CD8-positive, alpha-beta memory T cell (primary cell): Measurements from ENCODE around the gene CPT1A. TPM values are rescaled to one million over a fixed set of nuclear protein-coding genes. Genes with fewer than 3 reads are reported as not detected.
A peak's percentile ranks its signal among the peaks of the same experiment; 100 is the strongest.

ENCODE experiments used
- CTCF ChIA-PET: fragments of 350-600 bp; sonication (Branson Sonifier 250); formaldehyde crosslinking; loops from one replicate; lab custom pipeline; 2021; ENCODE audit warnings: antibody characterized with exemption; lab: Charles Lee
- POLR2A ChIA-PET: fragments of 350-600 bp; sonication (Branson Sonifier 250); formaldehyde crosslinking; loops from one replicate; lab custom pipeline; 2021; ENCODE audit warnings: antibody characterized with exemption; lab: Charles Lee
- DNase-seq, 5 donors: peaks; one replicate each; pipeline versions ENCODE4 v3.0.0 to v3.0.0-alpha.2; 2020 to 2022; ENCODE audit warnings: mixed read lengths in 1 of 5
- H3K27ac ChIP-seq: one replicate; pipeline ENCODE4 v1.7.0; 2013; ENCODE audit warnings: low read depth, mild to moderate bottlenecking, low read length, moderate library complexity
- H3K27me3 ChIP-seq: 2 replicates; pipeline ENCODE4 v1.7.0; 2013; ENCODE audit warnings: low read length, mild to moderate bottlenecking; ENCODE audit not compliant: insufficient read depth, poor library complexity, severe bottlenecking
- H3K36me3 ChIP-seq: 2 replicates; pipeline ENCODE4 v1.7.0; 2013; ENCODE audit warnings: mild to moderate bottlenecking, low read length, moderate library complexity; ENCODE audit not compliant: insufficient read depth
- H3K4me1 ChIP-seq: 2 replicates; pipeline ENCODE4 v1.7.0; 2013; ENCODE audit warnings: mild to moderate bottlenecking, low read length, moderate library complexity; ENCODE audit not compliant: insufficient read depth
- H3K4me3 ChIP-seq: 2 replicates; pipeline ENCODE4 v1.7.0; 2013; ENCODE audit warnings: mild to moderate bottlenecking, low read length
- H3K9me3 ChIP-seq: 2 replicates; pipeline ENCODE4 v1.7.0; 2013; ENCODE audit warnings: mild to moderate bottlenecking, low read length
- H3K27ac Mint-ChIP-seq, 8 donors: one replicate each; pipeline ENCODE4 v1.8.0; 2020 to 2021; ENCODE audit warnings: mixed read lengths in 8 of 8, mild to moderate bottlenecking in 6 of 8, inconsistent platforms in 3 of 8, moderate library complexity in 3 of 8
- H3K27me3 Mint-ChIP-seq, 2 donors: one replicate each; pipeline ENCODE4 v1.8.0; 2020 to 2021; ENCODE audit warnings: mixed read lengths in 2 of 2, mild to moderate bottlenecking in 1 of 2, moderate library complexity in 1 of 2
- H3K36me3 Mint-ChIP-seq, 3 donors: one replicate each; pipeline ENCODE4 v1.8.0; 2020 to 2021; ENCODE audit warnings: mixed read lengths in 3 of 3, inconsistent platforms in 1 of 3, mild to moderate bottlenecking in 1 of 3
- H3K4me1 Mint-ChIP-seq, 3 donors: one replicate each; pipeline ENCODE4 v1.8.0; 2020 to 2021; ENCODE audit warnings: mixed read lengths in 3 of 3, inconsistent platforms in 1 of 3, mild to moderate bottlenecking in 1 of 3
- H3K4me3 Mint-ChIP-seq, 7 donors: one replicate each; pipeline ENCODE4 v1.8.0; 2020 to 2021; ENCODE audit warnings: mixed read lengths in 7 of 7, mild to moderate bottlenecking in 6 of 7, moderate library complexity in 4 of 7, inconsistent platforms in 2 of 7
- H3K9me3 Mint-ChIP-seq, 5 donors: one replicate each; pipeline ENCODE4 v1.8.0; 2020 to 2022; ENCODE audit warnings: mixed read lengths in 5 of 5, mild to moderate bottlenecking in 3 of 5, moderate library complexity in 2 of 5, inconsistent platforms in 1 of 5
- polyA plus RNA-seq: library from polyadenylated mRNA; unstranded; fragments of 300-500 nt; fragmentation: Illumina TruSeq; gene quantifications from one replicate; pipeline ENCODE4 v1.2.3, GENCODE V29; 2021
- total RNA-seq, 2 experiments: library from RNA; stranded (reverse); gene quantifications; one replicate each; pipeline ENCODE4 v1.2.3, GENCODE V29; 2021

Gene CPT1A
- total and polyA plus RNA-seq, 3 experiments from 2014 or later: 9.8 to 27.4 (median 25.6) TPM

DNA sequence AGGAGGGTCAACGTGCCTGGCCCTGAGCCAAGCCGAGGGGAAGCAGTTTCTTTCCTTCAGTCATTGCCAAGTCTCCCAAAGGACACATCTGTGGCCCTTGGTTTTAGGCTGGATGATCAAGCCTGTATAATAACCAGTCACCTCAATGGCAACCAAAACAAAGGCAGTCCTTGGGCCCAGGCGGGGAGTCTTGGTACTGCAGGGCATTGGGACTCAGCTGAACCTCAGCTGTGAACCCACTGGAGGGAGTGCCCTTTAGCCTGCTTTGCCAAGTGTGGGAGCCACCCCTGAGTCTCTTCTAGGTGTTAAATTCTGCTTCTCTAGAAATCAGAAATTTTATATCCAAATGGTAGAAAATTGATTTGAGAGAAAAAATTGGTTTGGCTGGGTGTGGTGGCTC is 36.9 kb downstream of the CPT1A start:
- Histone ChIP-seq H3K27ac (no peak overlapping the region), H3K4me3 (no peak overlapping the region), H3K9me3 (no peaks in the 10 kb centered on the region), H3K36me3 (peaks cover 4% of the 10 kb centered on the region), H3K4me1 (no peaks in the 10 kb centered on the region), H3K27me3 (no peaks in the 10 kb centered on the region)
- Mint-ChIP-seq H3K4me1 (peaks cover 0 to 4% (median 3%) of the 10 kb centered on the region in 3 donors), H3K4me3 (no peak overlapping the region), H3K27ac (no peak overlapping the region), H3K36me3 (peaks cover 0 to 66% (median 16%) of the 10 kb centered on the region in 3 donors), H3K27me3 (no peaks in the 10 kb centered on the region), H3K9me3 (no peaks in the 10 kb centered on the region)
- DNase-seq: no peak
- CTCF ChIA-PET: no interaction called here
- POLR2A ChIA-PET: no interaction called here

DNA sequence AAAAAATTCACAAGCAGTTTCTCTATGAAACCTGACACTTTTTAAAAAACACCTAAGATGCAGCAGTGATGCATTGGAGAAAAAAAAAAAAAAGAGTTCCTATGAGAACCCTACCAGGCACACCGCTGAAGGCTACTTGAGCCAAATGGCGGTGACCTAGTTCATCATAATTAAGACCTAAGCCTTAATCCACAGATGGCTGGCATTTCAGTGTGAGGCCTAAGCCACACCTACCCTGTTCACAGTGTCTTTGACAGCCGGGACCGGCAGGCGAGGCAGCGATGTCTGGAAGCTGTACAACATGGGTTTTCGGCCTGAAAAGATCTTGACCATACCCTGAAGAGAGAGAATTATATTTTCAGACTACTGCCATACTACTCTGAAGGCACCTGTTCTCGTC is 38.0 kb downstream of the CPT1A start:
- H3K27ac Mint-ChIP-seq: peak overlapping the region in 1 of 8 donors; percentile 18
- H3K4me1 ChIP-seq: no peaks in the 10 kb centered on the region
- no peak for DNase-seq
- no peaks in the 10 kb centered on the region for H3K9me3 ChIP-seq
- ChIA-PET POLR2A (no interaction called here), CTCF (no interaction called here)
- H3K27me3 ChIP-seq: no peaks in the 10 kb centered on the region
- no peak overlapping the region for H3K4me3 ChIP-seq
- no peak overlapping the region for H3K4me3 Mint-ChIP-seq
- H3K27me3 Mint-ChIP-seq: no peaks in the 10 kb centered on the region
- H3K36me3 ChIP-seq: peaks cover 10% of the 10 kb centered on the region
- peaks cover 0 to 67% (median 18%) of the 10 kb centered on the region in 3 donors for H3K36me3 Mint-ChIP-seq
- no peaks in the 10 kb centered on the region for H3K4me1 Mint-ChIP-seq
- H3K9me3 Mint-ChIP-seq: no peaks in the 10 kb centered on the region
- no peak overlapping the region for H3K27ac ChIP-seq

- Mint-ChIP-seq H3K4me1 (peaks cover 0 to 3% (median 0%) of the 10 kb centered on the region in 3 donors), H3K27ac (no peak overlapping the region), H3K27me3 (no peaks in the 10 kb centered on the region), H3K4me3 (no peak overlapping the region), H3K9me3 (no peaks in the 10 kb centered on the region), H3K36me3 (peaks cover 0 to 83% (median 23%) of the 10 kb centered on the region in 3 donors)
- POLR2A ChIA-PET: interaction anchor here (1.0 kb wide), 1 partner anchor 48 kb away, joined by 3 read pairs; no protein-coding TSS in a partner anchor
- no peak overlapping the region for H3K4me3 ChIP-seq
- H3K36me3 ChIP-seq: peaks cover 19% of the 10 kb centered on the region
- CTCF ChIA-PET: interaction anchor here (0.7 to 1.5 kb wide), 12 partner anchors 9 to 214 kb away, joined by 3 to 10 read pairs (median 3); partner anchors contain the start of gene CPT1A
- peak in 4 of 5 donors; percentile 13 to 58 (median 22) for DNase-seq
- H3K9me3 ChIP-seq: no peaks in the 10 kb centered on the region
- no peaks in the 10 kb centered on the region for H3K4me1 ChIP-seq
- no peak overlapping the region for H3K27ac ChIP-seq
- no peaks in the 10 kb centered on the region for H3K27me3 ChIP-seq
Observed at GRCh38 chr11:68798221-68798813, 43.4 kb downstream of the CPT1A start.

DNA sequence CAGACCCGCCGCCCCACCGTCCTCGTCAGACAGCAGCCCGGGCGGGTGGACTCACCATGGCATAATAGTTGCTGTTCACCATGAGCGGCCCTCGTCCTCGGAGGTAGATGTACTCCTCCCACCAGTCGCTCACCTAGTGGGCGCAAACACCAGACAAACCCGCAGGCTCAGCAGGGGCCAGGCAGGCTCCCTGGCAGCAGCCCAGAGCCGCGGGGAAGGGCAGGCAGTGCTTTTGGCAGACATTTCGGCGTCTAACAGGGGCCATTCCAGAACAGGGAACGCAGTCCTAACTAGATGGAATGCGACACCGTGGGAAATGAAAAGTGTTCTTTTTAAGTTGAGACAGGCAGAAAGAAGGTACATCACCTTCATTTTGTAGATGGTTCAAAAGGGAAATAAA is 44.9 kb downstream of the CPT1A start:
- Histone ChIP-seq H3K27ac (no peak overlapping the region), H3K4me1 (no peaks in the 10 kb centered on the region), H3K36me3 (peaks cover 26% of the 10 kb centered on the region), H3K4me3 (no peak overlapping the region), H3K9me3 (no peaks in the 10 kb centered on the region), H3K27me3 (no peaks in the 10 kb centered on the region)
- ChIA-PET CTCF (no interaction called here), POLR2A (no interaction called here)
- no peak overlapping the region for H3K27ac Mint-ChIP-seq
- H3K27me3 Mint-ChIP-seq: no peaks in the 10 kb centered on the region
- peaks cover 0 to 3% (median 0%) of the 10 kb centered on the region in 3 donors for H3K4me1 Mint-ChIP-seq
- DNase-seq: no peak
- H3K9me3 Mint-ChIP-seq: no peaks in the 10 kb centered on the region
- peaks cover 0 to 85% (median 16%) of the 10 kb centered on the region in 3 donors for H3K36me3 Mint-ChIP-seq
- H3K4me3 Mint-ChIP-seq: no peak overlapping the region

GRCh38 chr11:68792400-68792966 is 49.2 kb downstream of the CPT1A start:
- no peak overlapping the region for H3K4me3 Mint-ChIP-seq
- no peak for DNase-seq
- CTCF ChIA-PET: no interaction called here
- H3K27ac Mint-ChIP-seq: no peak overlapping the region
- no peaks in the 10 kb centered on the region for H3K9me3 Mint-ChIP-seq
- peaks cover 0 to 80% (median 14%) of the 10 kb centered on the region in 3 donors for H3K36me3 Mint-ChIP-seq
- H3K9me3 ChIP-seq: no peaks in the 10 kb centered on the region
- no peak overlapping the region for H3K4me3 ChIP-seq
- no peaks in the 10 kb centered on the region for H3K27me3 Mint-ChIP-seq
- POLR2A ChIA-PET: no interaction called here
- H3K36me3 ChIP-seq: peaks cover 13% of the 10 kb centered on the region
- H3K4me1 Mint-ChIP-seq: peaks cover 0 to 3% (median 0%) of the 10 kb centered on the region in 3 donors
- H3K4me1 ChIP-seq: no peaks in the 10 kb centered on the region
- H3K27me3 ChIP-seq: no peaks in the 10 kb centered on the region
- H3K27ac ChIP-seq: no peak overlapping the region

DNA sequence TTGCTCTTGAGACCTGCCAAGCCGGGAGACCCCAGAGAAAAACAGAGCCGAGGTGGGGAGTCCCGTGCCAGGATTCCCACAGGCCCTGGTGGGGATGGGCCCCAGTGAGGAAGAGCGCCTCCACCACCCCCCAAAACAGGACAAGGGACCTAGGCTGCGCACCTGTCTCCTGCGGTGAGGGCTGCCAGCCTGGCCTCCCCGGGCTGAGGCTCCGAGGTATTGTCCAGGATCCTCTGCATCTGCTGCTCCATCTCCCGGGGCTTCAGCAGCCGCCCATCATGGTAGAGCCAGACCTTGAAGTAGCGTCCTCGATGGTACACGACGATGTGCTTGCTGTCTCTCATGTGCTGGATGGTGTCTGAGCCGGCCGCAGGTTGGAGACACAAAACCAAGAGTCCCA is 57.1 kb downstream of the CPT1A start:
- H3K9me3 ChIP-seq: no peaks in the 10 kb centered on the region
- H3K27me3 ChIP-seq: no peaks in the 10 kb centered on the region
- POLR2A ChIA-PET: no interaction called here
- Mint-ChIP-seq H3K36me3 (peaks cover 10 to 76% (median 12%) of the 10 kb centered on the region in 3 donors), H3K4me1 (no peaks in the 10 kb centered on the region), H3K4me3 (no peak overlapping the region), H3K27me3 (no peaks in the 10 kb centered on the region), H3K27ac (no peak overlapping the region), H3K9me3 (no peaks in the 10 kb centered on the region)
- H3K4me1 ChIP-seq: no peaks in the 10 kb centered on the region
- DNase-seq: peak in 1 of 5 donors; percentile 33
- no peak overlapping the region for H3K27ac ChIP-seq
- H3K4me3 ChIP-seq: no peak overlapping the region
- H3K36me3 ChIP-seq: peaks cover 8% of the 10 kb centered on the region
- CTCF ChIA-PET: interaction anchor here (0.9 kb wide), 1 partner anchor 59 kb away, joined by 4 read pairs; no protein-coding TSS in a partner anchor

GRCh38 chr11:68783216-68783821 is 58.4 kb downstream of the CPT1A start:
- no peak overlapping the region for H3K4me3 ChIP-seq
- peaks cover 8% of the 10 kb centered on the region for H3K36me3 ChIP-seq
- H3K27ac ChIP-seq: no peak overlapping the region
- CTCF ChIA-PET: no interaction called here
- Mint-ChIP-seq H3K4me1 (no peaks in the 10 kb centered on the region), H3K4me3 (no peak overlapping the region), H3K27me3 (no peaks in the 10 kb centered on the region), H3K27ac (no peak overlapping the region), H3K9me3 (no peaks in the 10 kb centered on the region), H3K36me3 (peaks cover 12 to 76% (median 13%) of the 10 kb centered on the region in 3 donors)
- POLR2A ChIA-PET: no interaction called here
- no peaks in the 10 kb centered on the region for H3K9me3 ChIP-seq
- no peaks in the 10 kb centered on the region for H3K4me1 ChIP-seq
- no peaks in the 10 kb centered on the region for H3K27me3 ChIP-seq
- DNase-seq: no peak

DNA sequence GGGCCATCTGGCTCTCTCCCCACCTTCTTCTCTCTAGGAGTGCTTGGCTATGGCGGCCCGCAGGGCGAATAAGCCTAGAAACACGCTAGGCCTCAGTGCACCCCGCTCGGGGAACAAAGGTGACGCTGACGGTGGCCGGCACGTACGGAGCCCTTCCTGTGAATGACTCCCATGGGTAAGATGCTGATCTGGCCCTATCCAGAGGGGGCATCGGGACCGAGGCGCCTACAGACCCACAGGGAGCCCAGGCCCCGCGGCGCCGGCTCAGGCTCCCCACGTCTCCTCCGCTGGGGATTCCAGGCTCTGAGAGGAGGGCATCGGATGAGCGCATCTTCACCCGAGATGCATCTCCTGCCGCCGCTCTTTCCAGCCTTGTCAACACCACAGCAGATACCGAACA is 59.0 kb downstream of the CPT1A start:
- H3K4me1 Mint-ChIP-seq: no peaks in the 10 kb centered on the region
- no peaks in the 10 kb centered on the region for H3K9me3 Mint-ChIP-seq
- no peak overlapping the region for H3K27ac Mint-ChIP-seq
- H3K9me3 ChIP-seq: no peaks in the 10 kb centered on the region
- peaks cover 16 to 79% (median 17%) of the 10 kb centered on the region in 3 donors for H3K36me3 Mint-ChIP-seq
- H3K4me3 ChIP-seq: no peak overlapping the region
- no peak overlapping the region for H3K4me3 Mint-ChIP-seq
- H3K27me3 ChIP-seq: no peaks in the 10 kb centered on the region
- ChIA-PET POLR2A (no interaction called here), CTCF (no interaction called here)
- peaks cover 12% of the 10 kb centered on the region for H3K36me3 ChIP-seq
- no peak for DNase-seq
- H3K27ac ChIP-seq: no peak overlapping the region
- H3K27me3 Mint-ChIP-seq: no peaks in the 10 kb centered on the region
- no peaks in the 10 kb centered on the region for H3K4me1 ChIP-seq
